Erythroblast (primary cell): ENCODE data around the gene CTBP2.

ENCODE experiments used
- GATA1 ChIP-seq: IDR thresholded peaks from 2 replicates; pipeline ENCODE4 v1.6.1; 2011; ENCODE audit warnings: low read depth, mild to moderate bottlenecking, control low read depth, low read length, moderate library complexity
- POLR2A ChIP-seq: IDR thresholded peaks from 2 replicates; pipeline ENCODE4 v1.6.1; 2011; ENCODE audit warnings: mild to moderate bottlenecking, low read length

DNA sequence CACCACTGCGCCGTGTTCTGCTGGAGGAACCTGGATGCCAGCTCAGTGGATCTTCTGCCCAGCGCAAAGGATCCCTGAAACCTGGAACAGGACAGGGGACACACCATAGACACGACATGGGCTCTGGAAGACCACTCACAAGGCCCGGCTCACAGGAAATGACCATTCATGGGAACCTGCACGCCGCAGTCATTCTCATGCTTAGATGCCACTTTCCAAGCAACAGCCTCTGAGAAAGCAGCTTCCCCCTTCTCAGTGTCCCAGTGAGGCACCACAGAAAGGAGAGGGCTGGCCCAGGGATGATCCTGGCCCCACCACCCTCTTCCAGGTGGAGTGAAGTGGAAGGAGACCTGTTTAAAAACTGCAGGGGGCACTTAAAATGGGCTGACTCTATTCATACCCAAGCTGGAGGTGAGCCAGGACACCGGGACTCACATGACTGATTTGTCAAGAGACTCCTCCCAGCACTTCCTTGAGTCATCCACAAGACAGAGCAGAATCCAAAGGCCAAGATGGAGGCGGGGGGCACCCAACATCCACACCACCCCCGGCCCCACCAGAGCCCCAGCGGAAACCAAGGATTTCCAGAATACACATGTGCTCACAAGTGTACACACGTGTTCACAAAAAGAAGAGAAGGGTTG is 11.2 kb downstream of the CTBP2 start:
- no peak for TF ChIP-seq POLR2A
- no peak for TF ChIP-seq GATA1
